HCT116 (cell line): ENCODE measurements around the gene STIL. TPM values are rescaled to one million over a fixed set of nuclear protein-coding genes. Genes with fewer than 3 reads are reported as not detected.

Source experiments
- ATAC-seq: fragments of 200-7000 bp; cut with Tn5 transposase; 2 replicates; pipeline ENCODE4 v1.9.1; 2020; ENCODE audit warnings: mild to moderate bottlenecking, moderate library complexity
- BruUV-seq: library from RNA; stranded (reverse); fragments of 400-500 nt; replicated peaks from 2 replicates; lab custom pipeline; 2021; lab: Mats Ljungman, UMichigan
- CTCF ChIA-PET: fragments of 300-600 bp; sonication (Branson Sonifier 250); formaldehyde crosslinking; loops from one replicate; lab custom pipeline; 2021; ENCODE audit warnings: antibody characterized with exemption; lab: Charles Lee
- POLR2A ChIA-PET: fragments of 300-600, 350-600 bp; sonication (Branson Sonifier 250); formaldehyde crosslinking; loops from one replicate; lab custom pipeline; 2021; ENCODE audit warnings: antibody characterized with exemption; lab: Charles Lee
- RAD21 ChIA-PET, 2 experiments: fragments of 300-600 bp; sonication (Branson Sonifier 250); formaldehyde crosslinking; loops; one replicate each; lab custom pipeline; 2023; ENCODE audit warnings: low total read pairs in 2 of 2; ENCODE audit not compliant: uncharacterized antibody in 2 of 2, unreplicated experiment in 2 of 2, low non-redundant PET in 1 of 2; lab: Charles Lee
- DNase-seq: peaks from one replicate; pipeline ENCODE4 v3.0.0-alpha.2; 2010; ENCODE audit warnings: low read depth, low spot score
- H2AFZ ChIP-seq: fragments of 200-600 bp; shearing (Covaris generic), sonication (generic); 2 replicates; pipeline ENCODE4 v1.6.1; 2017; ENCODE audit warnings: low read depth, mixed run types, mixed read lengths, antibody characterized with exemption, low read length; ENCODE audit not compliant: poor library complexity, severe bottlenecking
- H3K27ac ChIP-seq: 2 replicates; pipeline ENCODE4 v1.5.1; 2012; ENCODE audit warnings: low read depth, low read length
- H3K27me3 ChIP-seq: fragments of 200-600 bp; sonication (generic); 2 replicates; pipeline ENCODE4 v1.6.1; 2016; ENCODE audit warnings: mixed run types, low read length, mixed read lengths; ENCODE audit not compliant: insufficient read depth
- H3K36me3 ChIP-seq, 2 experiments: fragments of 200-500 bp in 1 of 2; fragments of 200-600 bp in 1 of 2; sonication (Bioruptor generic) in 1 of 2; sonication (generic) in 1 of 2; 2 replicates each; pipeline versions ENCODE4 v1.5.1 to v1.6.1; 2014 to 2016; ENCODE audit warnings: low read length in 2 of 2, inconsistent platforms in 1 of 2, mixed read lengths in 1 of 2, mixed run types in 1 of 2; ENCODE audit not compliant: insufficient read depth in 2 of 2, control insufficient read depth in 1 of 2
- H3K4me1 ChIP-seq, 2 experiments: fragments of 200-600 bp in 1 of 2; sonication (generic) in 1 of 2; 2 replicates each; pipeline versions ENCODE4 v1.5.1 to v1.6.1; 2012 to 2017; ENCODE audit warnings: low read length in 2 of 2, inconsistent platforms in 1 of 2, mild to moderate bottlenecking in 1 of 2, mixed read lengths in 1 of 2, mixed run types in 1 of 2, moderate library complexity in 1 of 2; ENCODE audit not compliant: insufficient read depth in 2 of 2, control insufficient read depth in 1 of 2
- H3K4me2 ChIP-seq: fragments of 200-600 bp; sonication (generic); 2 replicates; pipeline ENCODE4 v1.6.1; 2017; ENCODE audit warnings: mixed run types, low read length, mixed read lengths
- H3K4me3 ChIP-seq, 2 experiments: fragments of 200-600 bp in 1 of 2; sonication (generic) in 1 of 2; replicated peaks in 1 of 2; 2 replicates each; pipeline ENCODE4 v1.5.1; 2011 to 2016; ENCODE audit warnings: low read length in 2 of 2, control low read depth in 1 of 2, low read depth in 1 of 2, mild to moderate bottlenecking in 1 of 2, mixed read lengths in 1 of 2, mixed run types in 1 of 2
- H3K79me2 ChIP-seq: fragments of 200-600 bp; sonication (generic); 2 replicates; pipeline ENCODE4 v1.6.1; 2017; ENCODE audit warnings: mild to moderate bottlenecking, mixed run types, low read length, moderate library complexity, mixed read lengths; ENCODE audit not compliant: insufficient read depth
- H3K9ac ChIP-seq: fragments of 200-600 bp; sonication (generic); 2 replicates; pipeline ENCODE4 v1.6.1; 2016; ENCODE audit warnings: low read length, mixed read lengths
- H3K9me2 ChIP-seq: fragments of 200-600 bp; sonication (generic), shearing (Covaris generic); 2 replicates; pipeline ENCODE4 v1.6.1; 2017; ENCODE audit warnings: mixed run types, mild to moderate bottlenecking, moderate library complexity; ENCODE audit not compliant: insufficient read depth
- H3K9me3 ChIP-seq, 2 experiments: fragments of 200-500 bp in 1 of 2; fragments of 200-600 bp in 1 of 2; sonication (Bioruptor generic) in 1 of 2; sonication (generic) in 1 of 2; 2 replicates each; pipeline ENCODE4 v1.6.1; 2014 to 2017; ENCODE audit warnings: low read length in 2 of 2, mixed read lengths in 2 of 2, inconsistent platforms in 1 of 2, low read depth in 1 of 2, mild to moderate bottlenecking in 1 of 2, mixed run types in 1 of 2, moderate library complexity in 1 of 2; ENCODE audit not compliant: control insufficient read depth in 1 of 2, insufficient read depth in 1 of 2
- H4K20me1 ChIP-seq: fragments of 200-600 bp; sonication (generic), shearing (Covaris generic); 2 replicates; pipeline ENCODE4 v1.6.1; 2017; ENCODE audit warnings: mixed run types, mild to moderate bottlenecking, moderate library complexity; ENCODE audit not compliant: insufficient read depth
- EZH2phosphoT487 ChIP-seq: fragments of 200-600 bp; IDR thresholded peaks from 2 replicates; pipeline ENCODE4 v1.6.1; 2018; ENCODE audit warnings: antibody characterized with exemption, borderline replicate concordance
- SP1 ChIP-seq: IDR thresholded peaks from 2 replicates; pipeline ENCODE4 v1.6.1; 2012; ENCODE audit warnings: low read depth
- ZBTB33 ChIP-seq: IDR thresholded peaks from 2 replicates; pipeline ENCODE4 v1.6.1; 2011; ENCODE audit warnings: mild to moderate bottlenecking, low read length, moderate library complexity; ENCODE audit not compliant: insufficient replicate concordance; ENCODE audit errors: extremely low read depth
- ZFX ChIP-seq: fragments of 450-650 bp; IDR thresholded peaks from 2 replicates; pipeline ENCODE4 v1.6.1; 2017
- intact Hi-C: fragments of 100-400 bp; cut with micrococcal nuclease; formaldehyde crosslinking; loops from 2 replicates; pipeline ENCODE4 v1.10.0; 2022
- total RNA-seq: library from RNA; stranded (reverse); gene quantifications from one replicate; pipeline ENCODE4 v1.2.1, GENCODE V29; 2021; ENCODE audit not compliant: unreplicated experiment

The STIL gene
- total RNA-seq, 1 experiment from 2014 or later, result 34.4 TPM

GRCh38 chr1:47332779-47333577 lies 19.0 kb upstream of the STIL start:
- RAD21 ChIA-PET, result no interaction called here
- Histone ChIP-seq H4K20me1 (no peaks in the 10 kb centered on the region), H3K4me1 (peaks cover 8 to 17% of the 10 kb centered on the region in 2 experiments; a peak in 2 of 4 replicates), H3K36me3 (no peaks in the 10 kb centered on the region), H3K9ac (peak overlapping the region; percentile 80), H3K9me2 (0 out of 2 replicates have a peak, but pooled peaks cover 5% of the 10 kb centered on the region)
- no peak for ATAC-seq
- TF ChIP-seq ZFX (no peak), EZH2phosphoT487 (no peak), ZBTB33 (no peak)
- TF ChIP-seq, all 23 proteins: peak for 0
- H3K4me2 ChIP-seq, result peak overlapping the region; percentile 84
- BruUV-seq, result TSS peak; percentile 73
- no peaks in the 10 kb centered on the region for H3K9me3 ChIP-seq
- H3K4me3 ChIP-seq, result peak overlapping the region; percentile 85 to 87
- intact Hi-C loops, result no loop called here
- POLR2A ChIA-PET, result interaction anchor here (1.1 to 2.6 kb wide), 2 partner anchors 9 to 19 kb away, joined by 5 to 19 read pairs; partner anchors contain the start of gene STIL
- DNase-seq, result no peak
- H2AFZ ChIP-seq, result peak overlapping the region; percentile 75
- peak overlapping the region; percentile 97 for H3K27ac ChIP-seq
- H3K27me3 ChIP-seq, result no peaks in the 10 kb centered on the region
- peaks cover 36% of the 10 kb centered on the region for H3K79me2 ChIP-seq
- CTCF ChIA-PET, result interaction anchor here (0.6 to 2.0 kb wide), 4 partner anchors 9 to 140 kb away, joined by 3 to 15 read pairs (median 3); partner anchors contain the start of gene FOXD2

- intact Hi-C loops, result no loop called here
- H3K79me2 ChIP-seq, result peaks cover 25% of the 10 kb centered on the region
- H3K9me2 ChIP-seq, result 0 out of 2 replicates have a peak, but pooled peaks cover 5% of the 10 kb centered on the region
- no peaks in the 10 kb centered on the region for H4K20me1 ChIP-seq
- H3K27me3 ChIP-seq, result no peaks in the 10 kb centered on the region
- CTCF ChIA-PET, result no interaction called here
- no peak for TF ChIP-seq SP1
- TF ChIP-seq, all 23 proteins: peak for 0
- DNase-seq, result no peak
- Histone ChIP-seq H3K36me3 (no peaks in the 10 kb centered on the region), H3K4me3 (no peak overlapping the region), H3K27ac (no peak overlapping the region), H3K4me1 (peaks cover 8 to 17% of the 10 kb centered on the region in 2 experiments; a peak in 2 of 4 replicates), H3K4me2 (no peak overlapping the region), H3K9ac (no peak overlapping the region), H2AFZ (no peak overlapping the region), H3K9me3 (no peaks in the 10 kb centered on the region)
- ATAC-seq, result no peak
- BruUV-seq, result no TSS peak
- ChIA-PET RAD21 (no interaction called here), POLR2A (no interaction called here)
Observed at GRCh38 chr1:47331875-47332274, 17.9 kb upstream of the STIL start.
